DOHH2 (cell line): Measurements from ENCODE around the gene ROCK2.
"Not testable (repeated sequence)": the region's sequence is repeated elsewhere in the genome, so short reads cannot be mapped to it uniquely, and the experiment has no call there.

Experiments
- H3F3A ChIP-seq: fragments of 200-600 bp; sonication (generic), shearing (Covaris generic); 2 replicates; pipeline ENCODE4 v1.6.0; 2016; ENCODE audit warnings: antibody characterized with exemption, mild to moderate bottlenecking; ENCODE audit not compliant: control insufficient read depth, insufficient read depth
- H3K27ac ChIP-seq: fragments of 200-600 bp; sonication (generic); 2 replicates; pipeline ENCODE4 v1.5.1; 2014; ENCODE audit warnings: low read depth, mild to moderate bottlenecking, low read length, moderate library complexity
- H3K27me3 ChIP-seq: fragments of 200-600 bp; sonication (generic); 2 replicates; pipeline ENCODE4 v1.6.1; 2014; ENCODE audit warnings: mild to moderate bottlenecking, low read length, mixed read lengths; ENCODE audit not compliant: control insufficient read depth
- H3K36me3 ChIP-seq: fragments of 200-600 bp; sonication (generic); 2 replicates; pipeline ENCODE4 v1.6.1; 2014; ENCODE audit warnings: mild to moderate bottlenecking, low read length, moderate library complexity, mixed read lengths; ENCODE audit not compliant: control insufficient read depth
- H3K4me1 ChIP-seq: fragments of 200-600 bp; sonication (generic); 2 replicates; pipeline ENCODE4 v1.6.1; 2014; ENCODE audit warnings: mild to moderate bottlenecking, low read length, mixed read lengths; ENCODE audit not compliant: control insufficient read depth
- H3K4me2 ChIP-seq: fragments of 200-600 bp; sonication (generic); 2 replicates; pipeline ENCODE4 v1.6.0; 2014; ENCODE audit warnings: mild to moderate bottlenecking, low read length, moderate library complexity
- H3K4me3 ChIP-seq: fragments of 200-600 bp; sonication (generic); 2 replicates; pipeline ENCODE4 v1.5.1; 2014; ENCODE audit warnings: mild to moderate bottlenecking, low read length, mixed read lengths
- H3K79me2 ChIP-seq: fragments of 200-600 bp; sonication (generic); 2 replicates; pipeline ENCODE4 v1.6.1; 2014; ENCODE audit warnings: mild to moderate bottlenecking, low read length, mixed read lengths; ENCODE audit not compliant: control insufficient read depth
- H3K9me2 ChIP-seq: fragments of 200-600 bp; sonication (generic); replicated peaks from 2 replicates; pipeline ENCODE4 v1.6.1; 2014; ENCODE audit warnings: mild to moderate bottlenecking, low read length, mixed read lengths; ENCODE audit not compliant: control insufficient read depth
- H3K9me3 ChIP-seq: fragments of 200-600 bp; sonication (generic); 2 replicates; pipeline ENCODE4 v1.6.1; 2014; ENCODE audit warnings: antibody characterized with exemption, low read length, mixed read lengths; ENCODE audit not compliant: control insufficient read depth, insufficient read depth
- H4K20me1 ChIP-seq: fragments of 200-600 bp; sonication (generic); 2 replicates; pipeline ENCODE4 v1.6.0; 2014; ENCODE audit warnings: low read depth, mild to moderate bottlenecking, antibody characterized with exemption, low read length, moderate library complexity; ENCODE audit not compliant: control insufficient read depth, insufficient read depth
- EZH2phosphoT487 ChIP-seq: fragments of 200-600 bp; sonication (generic); IDR thresholded peaks from 2 replicates; pipeline ENCODE4 v1.6.1; 2017; ENCODE audit warnings: borderline replicate concordance, mild to moderate bottlenecking, antibody characterized with exemption, low read length, moderate library complexity, mixed read lengths
- TF ChIP-seq, protein P1 (sequence below): fragments of 200-600 bp; sonication (generic); IDR thresholded peaks from one replicate; pipeline ENCODE4 v1.5.1; 2014; ENCODE audit warnings: antibody characterized with exemption, mild to moderate bottlenecking, low read depth, low read length; ENCODE audit not compliant: poor library complexity, severe bottlenecking

ROCK2 gene

GRCh38 chr2:11263177-11263576 lies 81.3 kb downstream of the ROCK2 start:
- TF ChIP-seq EZH2phosphoT487 = no peak
- TF ChIP-seq, protein P1, sequence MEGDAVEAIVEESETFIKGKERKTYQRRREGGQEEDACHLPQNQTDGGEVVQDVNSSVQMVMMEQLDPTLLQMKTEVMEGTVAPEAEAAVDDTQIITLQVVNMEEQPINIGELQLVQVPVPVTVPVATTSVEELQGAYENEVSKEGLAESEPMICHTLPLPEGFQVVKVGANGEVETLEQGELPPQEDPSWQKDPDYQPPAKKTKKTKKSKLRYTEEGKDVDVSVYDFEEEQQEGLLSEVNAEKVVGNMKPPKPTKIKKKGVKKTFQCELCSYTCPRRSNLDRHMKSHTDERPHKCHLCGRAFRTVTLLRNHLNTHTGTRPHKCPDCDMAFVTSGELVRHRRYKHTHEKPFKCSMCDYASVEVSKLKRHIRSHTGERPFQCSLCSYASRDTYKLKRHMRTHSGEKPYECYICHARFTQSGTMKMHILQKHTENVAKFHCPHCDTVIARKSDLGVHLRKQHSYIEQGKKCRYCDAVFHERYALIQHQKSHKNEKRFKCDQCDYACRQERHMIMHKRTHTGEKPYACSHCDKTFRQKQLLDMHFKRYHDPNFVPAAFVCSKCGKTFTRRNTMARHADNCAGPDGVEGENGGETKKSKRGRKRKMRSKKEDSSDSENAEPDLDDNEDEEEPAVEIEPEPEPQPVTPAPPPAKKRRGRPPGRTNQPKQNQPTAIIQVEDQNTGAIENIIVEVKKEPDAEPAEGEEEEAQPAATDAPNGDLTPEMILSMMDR = no peak
- Histone ChIP-seq H3K27ac (no peak overlapping the region), H3K27me3 (no peaks in the 10 kb centered on the region), H3K4me1 (peaks cover 12% of the 10 kb centered on the region), H3F3A (no peaks in the 10 kb centered on the region; the same call in 1 of the 2 replicates), H3K9me2 (no peaks in the 10 kb centered on the region), H3K9me3 (no peaks in the 10 kb centered on the region), H3K4me2 (no peak overlapping the region), H3K79me2 (peaks cover 34% of the 10 kb centered on the region), H3K4me3 (no peak overlapping the region), H3K36me3 (peaks cover 9% of the 10 kb centered on the region), H4K20me1 (no peaks in the 10 kb centered on the region)

GRCh38 chr2:11262438-11262837 lies 82.0 kb downstream of the ROCK2 start:
- H3K79me2 ChIP-seq = peaks cover 34% of the 10 kb centered on the region
- not testable (repeated sequence) for H4K20me1 ChIP-seq, H3K4me3 ChIP-seq, H3K27ac ChIP-seq, H3K4me2 ChIP-seq, H3F3A ChIP-seq, H3K27me3 ChIP-seq, H3K9me3 ChIP-seq, H3K9me2 ChIP-seq, H3K36me3 ChIP-seq
- H3K4me1 ChIP-seq = peaks cover 14% of the 10 kb centered on the region

GRCh38 chr2:11261564-11261963 lies 82.9 kb downstream of the ROCK2 start:
- not testable (repeated sequence) for H3K27me3 ChIP-seq, H3K9me2 ChIP-seq, H3K9me3 ChIP-seq, H4K20me1 ChIP-seq, H3K4me2 ChIP-seq, H3F3A ChIP-seq, H3K27ac ChIP-seq, H3K4me3 ChIP-seq
- Histone ChIP-seq H3K36me3 (peaks cover 14% of the 10 kb centered on the region), H3K79me2 (peaks cover 28% of the 10 kb centered on the region), H3K4me1 (peaks cover 14% of the 10 kb centered on the region)

GRCh38 chr2:11260979-11261378 lies 83.5 kb downstream of the ROCK2 start:
- peaks cover 22% of the 10 kb centered on the region for H3K79me2 ChIP-seq
- no peaks in the 10 kb centered on the region for H3F3A ChIP-seq
- H3K9me2 ChIP-seq = no peaks in the 10 kb centered on the region
- TF ChIP-seq, protein P1 = no peak
- no peak for TF ChIP-seq EZH2phosphoT487
- H4K20me1 ChIP-seq = no peaks in the 10 kb centered on the region
- H3K27ac ChIP-seq = no peak overlapping the region
- no peaks in the 10 kb centered on the region for H3K27me3 ChIP-seq
- no peak overlapping the region for H3K4me2 ChIP-seq
- H3K36me3 ChIP-seq = peaks cover 14% of the 10 kb centered on the region
- H3K4me3 ChIP-seq = no peak overlapping the region
- H3K4me1 ChIP-seq = peaks cover 9% of the 10 kb centered on the region
- no peaks in the 10 kb centered on the region for H3K9me3 ChIP-seq
